GM18868 (cell line): ENCODE results near the gene HTD2.

ENCODE experiments used
- ATAC-seq: cut with Tn5 transposase; IDR thresholded peaks from one replicate; pipeline ENCODE4 v1.9.1; 2021; ENCODE audit warnings: mild to moderate bottlenecking, moderate library complexity; ENCODE audit not compliant: unreplicated experiment

HTD2 gene

GRCh38 chr3:58291671-58292338, 14.5 kb upstream of the HTD2 start:
- peak; percentile 48 for ATAC-seq

GRCh38 chr3:58292866-58293265, 13.5 kb upstream of the HTD2 start:
- ATAC-seq = no peak

GRCh38 chr3:58293516-58293915, 12.8 kb upstream of the HTD2 start:
- no peak for ATAC-seq

GRCh38 chr3:58296269-58296668, 10.1 kb upstream of the HTD2 start:
- no peak for ATAC-seq

- ATAC-seq = no peak
Observed at GRCh38 chr3:58296843-58297242, 9.5 kb upstream of the HTD2 start.

GRCh38 chr3:58298190-58298589, 8.1 kb upstream of the HTD2 start:
- no peak for ATAC-seq

- no peak for ATAC-seq
Observed at GRCh38 chr3:58299075-58299474, 7.2 kb upstream of the HTD2 start.

- no peak for ATAC-seq
Observed at GRCh38 chr3:58299839-58300516, 6.3 kb upstream of the HTD2 start.

- no peak for ATAC-seq
Observed at GRCh38 chr3:58307639-58308215, 1.4 kb downstream of the HTD2 start.

GRCh38 chr3:58308728-58309127, 2.4 kb downstream of the HTD2 start:
- no peak for ATAC-seq

GRCh38 chr3:58317811-58318210, 11.5 kb downstream of the HTD2 start:
- no peak for ATAC-seq

GRCh38 chr3:58321791-58322190, 15.5 kb downstream of the HTD2 start:
- ATAC-seq = no peak

- no peak for ATAC-seq
Observed at GRCh38 chr3:58322793-58323192, 16.5 kb downstream of the HTD2 start.

GRCh38 chr3:58323529-58324390, 17.4 kb downstream of the HTD2 start:
- ATAC-seq = no peak

GRCh38 chr3:58324391-58325390, 18.4 kb downstream of the HTD2 start:
- no peak for ATAC-seq

- no peak for ATAC-seq
Observed at GRCh38 chr3:58325525-58325992, 19.2 kb downstream of the HTD2 start.

- no peak for ATAC-seq
Observed at GRCh38 chr3:58326267-58326900, 20.1 kb downstream of the HTD2 start.

- no peak for ATAC-seq
Observed at GRCh38 chr3:58329150-58329921, 23.0 kb downstream of the HTD2 start.

- ATAC-seq = no peak
Observed at GRCh38 chr3:58329922-58330413, 23.6 kb downstream of the HTD2 start.
